Measurements from ENCODE around the gene ABHD17A. TPM values are rescaled to one million over a fixed set of nuclear protein-coding genes. Genes with fewer than 3 reads are reported as not detected.

Gene ABHD17A
- total RNA-seq, 1 donor from 2014 or later: 83.0 TPM

DNA sequence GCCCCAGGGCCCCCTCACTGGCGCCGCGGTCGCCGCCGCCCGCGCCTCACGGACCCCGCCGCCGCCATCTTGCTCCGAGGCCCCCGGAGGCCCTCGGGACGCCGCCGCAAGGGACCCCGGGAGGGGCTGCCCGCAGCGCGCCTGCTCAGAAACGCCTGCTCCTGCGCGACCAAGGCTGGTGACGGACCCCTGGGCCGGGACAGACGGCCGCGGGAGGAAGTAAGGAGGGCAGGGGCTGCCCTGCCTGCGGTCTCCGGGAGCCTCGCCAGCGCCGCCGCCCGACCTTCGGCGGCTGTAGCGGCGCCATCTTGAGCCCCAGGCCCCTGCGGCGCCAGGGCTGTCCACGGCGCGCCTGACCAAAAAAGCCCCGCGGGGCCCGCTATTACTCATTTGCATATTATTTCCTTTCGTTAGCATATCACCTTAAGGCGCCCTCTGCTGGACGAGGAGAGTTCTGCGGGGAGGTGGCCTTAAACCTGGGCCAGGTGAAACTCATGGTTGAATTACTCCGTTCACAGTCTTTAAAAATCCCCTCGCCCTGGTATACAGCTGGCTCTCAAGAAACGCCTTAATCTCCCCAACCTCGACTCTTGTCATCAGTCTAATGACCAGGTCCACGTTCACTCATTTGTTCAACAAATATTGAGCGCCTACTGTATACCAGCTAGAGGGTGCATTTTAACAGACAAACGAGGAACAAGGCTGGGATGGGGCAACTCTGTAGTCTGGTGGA is 36.7 kb downstream of the ABHD17A start, which contains the start of gene REXO1:
REXO1 (minus strand) TSS at position 85 of the 733 bp plus-strand sequence. CDS start 125 bp downstream, outside the sequence.
- Histone ChIP-seq H3K4me1 (peaks cover 63% of the 10 kb centered on the region), H3K9me3 (no peaks in the 10 kb centered on the region), H3K4me3 (peak within 1 kb of the TSS; percentile 88 to 97), H3K36me3 (no peaks in the 10 kb centered on the region), H3K27me3 (no peaks in the 10 kb centered on the region), H3K27ac (peak within 1 kb of the TSS; percentile 98)
- TF ChIP-seq POLR2A (IDR thresholded peaks at IDR 0.05): peak in 1 of 2 donors; percentile 54
- TF ChIP-seq POLR2AphosphoS5 (IDR thresholded peaks at IDR 0.05; ENCODE audit: insufficient read depth in 1 of 2, low read depth in 1 of 2): peak; percentile 66 to 67
- TF ChIP-seq, protein P1, sequence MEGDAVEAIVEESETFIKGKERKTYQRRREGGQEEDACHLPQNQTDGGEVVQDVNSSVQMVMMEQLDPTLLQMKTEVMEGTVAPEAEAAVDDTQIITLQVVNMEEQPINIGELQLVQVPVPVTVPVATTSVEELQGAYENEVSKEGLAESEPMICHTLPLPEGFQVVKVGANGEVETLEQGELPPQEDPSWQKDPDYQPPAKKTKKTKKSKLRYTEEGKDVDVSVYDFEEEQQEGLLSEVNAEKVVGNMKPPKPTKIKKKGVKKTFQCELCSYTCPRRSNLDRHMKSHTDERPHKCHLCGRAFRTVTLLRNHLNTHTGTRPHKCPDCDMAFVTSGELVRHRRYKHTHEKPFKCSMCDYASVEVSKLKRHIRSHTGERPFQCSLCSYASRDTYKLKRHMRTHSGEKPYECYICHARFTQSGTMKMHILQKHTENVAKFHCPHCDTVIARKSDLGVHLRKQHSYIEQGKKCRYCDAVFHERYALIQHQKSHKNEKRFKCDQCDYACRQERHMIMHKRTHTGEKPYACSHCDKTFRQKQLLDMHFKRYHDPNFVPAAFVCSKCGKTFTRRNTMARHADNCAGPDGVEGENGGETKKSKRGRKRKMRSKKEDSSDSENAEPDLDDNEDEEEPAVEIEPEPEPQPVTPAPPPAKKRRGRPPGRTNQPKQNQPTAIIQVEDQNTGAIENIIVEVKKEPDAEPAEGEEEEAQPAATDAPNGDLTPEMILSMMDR (IDR thresholded peaks at IDR 0.05): peak; percentile 73 to 92 (median 83)
- no peak for DNase-seq (ENCODE audit: extremely low spot score in 2 of 2)
- intact Hi-C loops (cut with DNase I): no loop called here

DNA sequence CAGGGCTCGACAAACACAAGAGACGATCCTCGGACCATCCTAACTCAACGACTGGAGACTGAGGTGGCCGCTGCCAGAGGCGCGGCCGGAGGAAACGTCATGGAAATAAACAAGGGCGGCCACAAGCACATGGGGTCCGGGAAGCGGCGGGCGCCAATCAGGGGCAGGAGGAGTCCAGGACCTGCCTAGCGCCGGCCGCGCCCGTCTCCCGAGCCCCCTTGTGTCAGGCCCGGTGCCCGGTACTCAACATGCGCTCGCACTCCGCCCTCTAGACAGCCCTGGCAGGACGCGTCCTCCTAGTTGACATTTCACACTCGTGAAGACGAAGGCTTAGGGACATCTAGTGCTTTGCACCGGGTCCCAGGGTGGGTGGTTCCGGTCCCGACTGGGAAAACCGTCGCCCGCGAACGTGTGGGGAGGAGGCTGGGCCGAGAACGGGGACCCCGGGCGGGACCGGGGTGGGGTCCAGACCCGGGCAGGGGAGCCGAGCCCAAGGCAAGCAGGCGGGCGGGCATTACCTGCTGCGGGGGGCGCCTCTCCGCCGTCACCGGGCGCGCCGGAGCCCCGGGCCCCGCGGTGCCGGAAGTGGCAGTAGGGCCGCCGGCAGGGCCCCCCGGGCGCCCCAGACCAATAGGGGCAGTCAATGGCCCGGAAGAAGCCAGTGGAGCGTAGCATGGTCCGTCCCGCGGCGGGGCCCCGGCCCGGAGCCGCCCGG is 37.5 kb downstream of the ABHD17A start:
- no peak for DNase-seq (ENCODE audit: extremely low spot score in 2 of 2)

DNA sequence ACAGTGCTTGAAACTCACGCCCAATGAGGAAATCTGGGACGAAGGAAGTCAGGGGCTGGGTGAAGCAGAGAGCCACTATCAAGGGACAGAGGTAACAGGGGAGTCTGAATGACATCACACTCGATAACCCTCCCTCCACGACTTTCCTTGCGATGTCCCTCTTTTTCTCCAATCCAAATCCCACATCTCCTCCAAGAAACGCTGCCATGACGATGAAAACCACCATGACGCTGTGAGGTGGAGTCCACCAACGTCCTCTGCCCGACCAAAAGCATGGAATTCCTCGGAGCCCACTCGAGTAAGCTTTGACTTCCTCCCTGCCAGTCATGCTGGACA is 38.0 kb downstream of the ABHD17A start:
- Histone ChIP-seq H3K4me1 (peaks cover 63% of the 10 kb centered on the region), H3K4me3 (peak overlapping the region; percentile 88 to 97), H3K9me3 (no peaks in the 10 kb centered on the region), H3K27ac (peak overlapping the region; percentile 98), H3K27me3 (no peaks in the 10 kb centered on the region), H3K36me3 (no peaks in the 10 kb centered on the region)
- TF ChIP-seq POLR2AphosphoS5 (IDR thresholded peaks at IDR 0.05; ENCODE audit: insufficient read depth in 1 of 2, low read depth in 1 of 2) (no peak), POLR2A (IDR thresholded peaks at IDR 0.05) (no peak)
- TF ChIP-seq, protein P1 (IDR thresholded peaks at IDR 0.05): no peak
- intact Hi-C loops (cut with DNase I): no loop called here
- DNase-seq (ENCODE audit: extremely low spot score in 2 of 2): no peak

More for the DNA sequence above, 37.5 kb downstream of the ABHD17A start:
- no peaks in the 10 kb centered on the region for H3K9me3 ChIP-seq
- H3K27ac ChIP-seq: peak overlapping the region; percentile 98
- H3K36me3 ChIP-seq: no peaks in the 10 kb centered on the region
- intact Hi-C loops (cut with DNase I): no loop called here
- no peak for TF ChIP-seq POLR2A (IDR thresholded peaks at IDR 0.05)
- no peak for TF ChIP-seq POLR2AphosphoS5 (IDR thresholded peaks at IDR 0.05; ENCODE audit: insufficient read depth in 1 of 2, low read depth in 1 of 2)
- TF ChIP-seq, protein P1 (IDR thresholded peaks at IDR 0.05): no peak
- H3K4me3 ChIP-seq: peak overlapping the region; percentile 88 to 97
- H3K4me1 ChIP-seq: peaks cover 63% of the 10 kb centered on the region
- H3K27me3 ChIP-seq: no peaks in the 10 kb centered on the region

DNA sequence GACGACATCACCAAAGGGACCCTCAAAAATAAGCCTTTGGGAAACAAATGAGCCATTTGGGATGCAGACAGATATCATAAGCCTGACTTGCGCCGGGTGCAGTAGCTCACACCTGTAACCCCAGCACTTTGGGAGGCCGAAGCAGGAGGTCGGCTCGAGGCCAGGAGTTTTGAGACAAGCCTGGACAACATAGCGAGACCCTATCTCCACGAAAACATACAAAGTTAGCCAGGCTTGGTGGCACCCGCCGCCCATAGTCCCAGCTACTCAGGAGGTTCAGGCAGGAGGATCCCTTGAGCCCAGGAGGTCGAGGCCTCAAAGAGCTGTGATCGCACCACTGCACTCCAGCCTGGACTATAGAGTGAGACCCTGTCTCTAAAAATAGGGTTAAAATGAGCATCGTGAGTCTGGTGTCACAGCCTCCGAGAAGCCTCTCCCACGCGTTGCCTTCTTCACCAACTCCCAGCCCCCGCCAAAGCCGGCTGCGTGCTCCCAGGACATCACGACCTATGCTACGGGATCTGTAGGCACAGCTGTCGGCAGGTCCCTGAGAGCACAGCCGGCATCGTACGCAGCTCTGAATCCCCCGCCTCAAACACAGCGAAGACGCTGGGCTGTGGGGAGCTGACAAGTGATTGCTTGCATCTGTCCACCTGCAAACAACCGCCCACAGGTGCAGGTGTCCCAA is 38.6 kb downstream of the ABHD17A start:
- DNase-seq (ENCODE audit: extremely low spot score in 2 of 2): no peak
- peak overlapping the region; percentile 88 to 97 for H3K4me3 ChIP-seq
- H3K27ac ChIP-seq: no peak overlapping the region
- TF ChIP-seq POLR2A (IDR thresholded peaks at IDR 0.05): no peak
- no peak for TF ChIP-seq POLR2AphosphoS5 (IDR thresholded peaks at IDR 0.05; ENCODE audit: insufficient read depth in 1 of 2, low read depth in 1 of 2)
- TF ChIP-seq, protein P1 (IDR thresholded peaks at IDR 0.05): no peak
- intact Hi-C loops (cut with DNase I): no loop called here
- H3K27me3 ChIP-seq: no peaks in the 10 kb centered on the region
- H3K36me3 ChIP-seq: no peaks in the 10 kb centered on the region
- no peaks in the 10 kb centered on the region for H3K9me3 ChIP-seq
- peaks cover 63% of the 10 kb centered on the region for H3K4me1 ChIP-seq
